Loucy (cell line): Measurements from ENCODE around the gene PEX19.

ENCODE experiments used
- H2AFZ ChIP-seq: fragments of 200-600 bp; sonication (generic); 2 replicates; pipeline ENCODE4 v1.6.0; 2016; ENCODE audit warnings: antibody characterized with exemption, mild to moderate bottlenecking, low read length, moderate library complexity
- H3F3A ChIP-seq: fragments of 200-600 bp; 2 replicates; pipeline ENCODE4 v1.6.0; 2016; ENCODE audit warnings: antibody characterized with exemption, low read depth, mild to moderate bottlenecking
- H3K27me3 ChIP-seq: fragments of 200-600 bp; sonication (generic); 2 replicates; pipeline ENCODE4 v1.6.1; 2014; ENCODE audit warnings: low read length, mild to moderate bottlenecking; ENCODE audit not compliant: insufficient read depth, poor library complexity, severe bottlenecking
- H3K36me3 ChIP-seq: fragments of 200-600 bp; sonication (generic); 2 replicates; pipeline ENCODE4 v1.6.1; 2016; ENCODE audit warnings: low read length; ENCODE audit not compliant: insufficient read depth
- H3K4me1 ChIP-seq: fragments of 200-600 bp; sonication (generic); 2 replicates; pipeline ENCODE4 v1.5.1; 2014; ENCODE audit warnings: low read length, mild to moderate bottlenecking; ENCODE audit not compliant: insufficient read depth, poor library complexity, severe bottlenecking
- H3K4me2 ChIP-seq: fragments of 200-600 bp; sonication (generic); 2 replicates; pipeline ENCODE4 v1.6.0; 2014; ENCODE audit warnings: antibody characterized with exemption, low read length, low read depth, mild to moderate bottlenecking; ENCODE audit not compliant: poor library complexity, severe bottlenecking
- H3K4me3 ChIP-seq: fragments of 200-600 bp; sonication (generic); 2 replicates; pipeline ENCODE4 v1.5.1; 2014; ENCODE audit warnings: low read length, mild to moderate bottlenecking, mixed read lengths; ENCODE audit not compliant: poor library complexity, severe bottlenecking
- H3K79me2 ChIP-seq: fragments of 200-600 bp; sonication (generic); 2 replicates; pipeline ENCODE4 v1.6.1; 2014; ENCODE audit warnings: low read length; ENCODE audit not compliant: insufficient read depth
- H3K9ac ChIP-seq: fragments of 200-600 bp; sonication (generic); 2 replicates; pipeline ENCODE4 v1.6.0; 2014; ENCODE audit warnings: mild to moderate bottlenecking, low read depth, low read length, moderate library complexity; ENCODE audit not compliant: poor library complexity, severe bottlenecking
- H3K9me2 ChIP-seq: fragments of 200-600 bp; sonication (generic); replicated peaks from 2 replicates; pipeline ENCODE4 v1.6.1; 2016; ENCODE audit warnings: low read depth, low read length, mixed read lengths
- H3K9me3 ChIP-seq: fragments of 200-600 bp; sonication (generic); 2 replicates; pipeline ENCODE4 v1.6.1; 2014; ENCODE audit warnings: mild to moderate bottlenecking, antibody characterized with exemption, low read length, low read depth; ENCODE audit not compliant: insufficient read depth
- H4K20me1 ChIP-seq: fragments of 200-600 bp; sonication (generic); 2 replicates; pipeline ENCODE4 v1.6.0; 2014; ENCODE audit warnings: antibody characterized with exemption, low read length, mild to moderate bottlenecking; ENCODE audit not compliant: insufficient read depth, poor library complexity, severe bottlenecking
- EZH2phosphoT487 ChIP-seq: fragments of 200-600 bp; IDR thresholded peaks from 2 replicates; pipeline ENCODE4 v1.6.1; 2018; ENCODE audit warnings: antibody characterized with exemption, mild to moderate bottlenecking, moderate library complexity, borderline replicate concordance
- TF ChIP-seq, protein P1 (sequence below): fragments of 200-600 bp; sonication (generic); conservative IDR thresholded peaks from 2 replicates; pipeline ENCODE4 v1.5.1; 2014; ENCODE audit warnings: mild to moderate bottlenecking, antibody characterized with exemption, low read length

The PEX19 gene

DNA sequence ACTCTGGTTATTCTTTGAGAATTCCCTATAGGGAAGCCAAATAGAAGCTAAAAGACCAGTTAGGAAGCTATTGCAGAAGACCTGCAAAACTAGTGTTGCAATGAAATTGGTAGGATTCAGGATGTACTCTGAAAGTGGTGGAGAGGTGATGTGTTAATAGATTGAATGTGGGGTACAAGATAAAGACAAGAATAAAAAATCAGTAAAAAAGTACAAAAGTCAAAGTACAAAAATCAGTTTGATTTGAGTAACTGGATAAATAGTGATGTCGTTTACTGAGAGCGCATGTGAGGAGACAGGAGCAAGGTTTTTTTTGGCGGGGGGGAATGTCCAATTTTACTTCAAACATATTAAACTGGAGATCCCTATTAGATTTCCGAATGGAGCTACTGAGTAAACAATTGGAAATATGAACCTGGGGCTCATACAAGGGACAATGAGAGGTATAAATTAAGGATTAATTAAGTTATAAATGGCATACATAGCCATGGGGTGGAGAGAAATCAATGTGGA, 20.1 kb downstream of the PEX19 start:
- no peaks in the 10 kb centered on the region for H3K9me3 ChIP-seq
- no peaks in the 10 kb centered on the region for H3K9me2 ChIP-seq
- H3K9ac ChIP-seq = no peak overlapping the region
- no peak overlapping the region for H2AFZ ChIP-seq
- peaks cover 24% of the 10 kb centered on the region for H3K79me2 ChIP-seq
- no peaks in the 10 kb centered on the region for H3F3A ChIP-seq
- no peak overlapping the region for H3K4me3 ChIP-seq
- no peak overlapping the region for H3K4me2 ChIP-seq
- no peaks in the 10 kb centered on the region for H3K27me3 ChIP-seq
- H3K36me3 ChIP-seq = no peaks in the 10 kb centered on the region
- TF ChIP-seq EZH2phosphoT487 = no peak
- TF ChIP-seq, protein P1, sequence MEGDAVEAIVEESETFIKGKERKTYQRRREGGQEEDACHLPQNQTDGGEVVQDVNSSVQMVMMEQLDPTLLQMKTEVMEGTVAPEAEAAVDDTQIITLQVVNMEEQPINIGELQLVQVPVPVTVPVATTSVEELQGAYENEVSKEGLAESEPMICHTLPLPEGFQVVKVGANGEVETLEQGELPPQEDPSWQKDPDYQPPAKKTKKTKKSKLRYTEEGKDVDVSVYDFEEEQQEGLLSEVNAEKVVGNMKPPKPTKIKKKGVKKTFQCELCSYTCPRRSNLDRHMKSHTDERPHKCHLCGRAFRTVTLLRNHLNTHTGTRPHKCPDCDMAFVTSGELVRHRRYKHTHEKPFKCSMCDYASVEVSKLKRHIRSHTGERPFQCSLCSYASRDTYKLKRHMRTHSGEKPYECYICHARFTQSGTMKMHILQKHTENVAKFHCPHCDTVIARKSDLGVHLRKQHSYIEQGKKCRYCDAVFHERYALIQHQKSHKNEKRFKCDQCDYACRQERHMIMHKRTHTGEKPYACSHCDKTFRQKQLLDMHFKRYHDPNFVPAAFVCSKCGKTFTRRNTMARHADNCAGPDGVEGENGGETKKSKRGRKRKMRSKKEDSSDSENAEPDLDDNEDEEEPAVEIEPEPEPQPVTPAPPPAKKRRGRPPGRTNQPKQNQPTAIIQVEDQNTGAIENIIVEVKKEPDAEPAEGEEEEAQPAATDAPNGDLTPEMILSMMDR = no peak
- peaks cover 21% of the 10 kb centered on the region for H3K4me1 ChIP-seq
- H4K20me1 ChIP-seq = peaks cover 16% of the 10 kb centered on the region

DNA sequence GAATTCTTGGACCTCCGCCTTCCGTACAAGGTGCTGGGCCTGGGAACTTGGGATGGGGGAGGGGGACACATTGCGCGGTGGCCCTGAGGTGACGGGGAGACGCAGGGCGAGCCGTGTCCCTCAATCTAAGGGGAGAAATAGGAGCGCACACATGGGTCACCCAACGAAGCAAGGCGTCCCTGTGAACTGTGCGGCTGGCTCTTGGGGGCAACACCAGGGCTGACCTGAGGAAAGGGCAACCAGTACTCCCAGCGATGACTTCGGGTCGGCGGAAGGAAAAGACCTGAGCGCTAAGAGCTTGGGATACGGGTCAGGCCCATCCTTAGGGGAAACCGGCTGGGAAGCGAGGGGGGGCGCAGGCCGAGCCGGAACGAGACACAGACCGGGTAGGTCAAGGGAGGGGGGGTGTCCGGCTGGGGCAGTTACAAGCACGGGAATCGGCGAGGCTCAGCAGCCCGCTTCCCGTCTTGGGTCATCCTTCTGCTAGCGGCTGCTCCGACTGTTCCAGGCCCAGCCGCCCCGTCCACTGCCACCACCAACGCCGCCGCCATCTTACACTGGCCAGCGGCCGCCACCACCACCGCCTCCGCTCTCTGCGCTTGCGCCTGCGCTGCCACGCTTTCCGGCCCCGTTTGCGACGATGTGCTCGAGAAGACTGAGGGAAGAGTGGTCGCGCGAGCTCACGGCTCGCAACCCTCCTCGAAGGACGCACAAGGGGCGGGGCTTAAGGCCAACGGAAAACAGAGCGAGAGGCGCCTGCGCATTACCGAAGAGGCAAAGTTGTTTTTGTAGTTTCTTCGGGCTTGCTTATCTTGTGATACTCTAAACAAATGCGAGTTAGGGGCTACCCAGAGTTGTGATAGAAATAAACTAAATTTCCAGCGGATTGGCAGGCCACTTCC, 22.8 kb downstream of the PEX19 start, which contains the start of gene DCAF8:
TSS of gene DCAF8 (minus strand) at position 657 of the 902 bp plus-strand sequence. CDS start 18,541 bp downstream, outside the sequence.
- no peaks in the 10 kb centered on the region for H3K36me3 ChIP-seq
- H3K27me3 ChIP-seq = no peaks in the 10 kb centered on the region
- H3F3A ChIP-seq = no peaks in the 10 kb centered on the region
- peak within 1 kb of the TSS; percentile 98 for H3K9ac ChIP-seq
- peaks cover 31% of the 10 kb centered on the region for H4K20me1 ChIP-seq
- H3K9me3 ChIP-seq = no peaks in the 10 kb centered on the region
- H3K4me3 ChIP-seq = peak within 1 kb of the TSS; percentile 87
- H3K79me2 ChIP-seq = peaks cover 50% of the 10 kb centered on the region
- H2AFZ ChIP-seq = peak within 1 kb of the TSS; percentile 95
- no peaks in the 10 kb centered on the region for H3K9me2 ChIP-seq
- H3K4me1 ChIP-seq = peaks cover 44% of the 10 kb centered on the region
- TF ChIP-seq, protein P1 = no peak
- no peak for TF ChIP-seq EZH2phosphoT487
- H3K4me2 ChIP-seq = peak within 1 kb of the TSS; percentile 88

DNA sequence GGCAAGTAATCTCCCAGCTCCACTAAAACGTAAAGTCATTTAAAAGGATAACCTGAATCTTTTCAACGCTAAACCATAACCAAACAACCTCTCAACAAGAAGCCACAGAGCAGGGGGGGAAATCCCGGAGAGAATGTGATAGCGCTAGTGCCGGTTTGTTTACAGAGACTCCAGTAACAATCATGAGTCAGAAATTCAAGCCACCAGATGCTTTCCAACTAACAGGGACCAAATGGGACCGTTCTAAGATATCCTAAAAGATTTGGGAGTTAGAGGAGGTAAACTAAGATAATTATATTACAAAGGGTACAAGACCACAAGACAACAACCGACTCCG, 23.4 kb downstream of the PEX19 start:
- H3K4me2 ChIP-seq = peak overlapping the region; percentile 88
- H3K9ac ChIP-seq = peak overlapping the region; percentile 98
- H2AFZ ChIP-seq = peak overlapping the region; percentile 86
- H4K20me1 ChIP-seq = peaks cover 36% of the 10 kb centered on the region
- peaks cover 48% of the 10 kb centered on the region for H3K4me1 ChIP-seq
- H3K27me3 ChIP-seq = no peaks in the 10 kb centered on the region
- H3K79me2 ChIP-seq = peaks cover 54% of the 10 kb centered on the region
- no peaks in the 10 kb centered on the region for H3K9me2 ChIP-seq
- no peak for TF ChIP-seq EZH2phosphoT487
- TF ChIP-seq, protein P1 = no peak
- H3K9me3 ChIP-seq = no peaks in the 10 kb centered on the region
- H3K36me3 ChIP-seq = no peaks in the 10 kb centered on the region
- H3K4me3 ChIP-seq = peak overlapping the region; percentile 87
- H3F3A ChIP-seq = no peaks in the 10 kb centered on the region
